Lower leg skin (tissue), 3 donors: ENCODE measurements around the gene CTDSPL.

Source experiments
- CTCF ChIP-seq, 3 donors: fragments of 450-650 bp; IDR thresholded peaks; one replicate each; pipeline ENCODE4 v1.5.1; 2016; ENCODE audit warnings: antibody characterized with exemption in 3 of 3, mild to moderate bottlenecking in 3 of 3, moderate library complexity in 2 of 3
- POLR2A ChIP-seq, 2 donors: fragments of 450-650 bp; IDR thresholded peaks; one replicate each; pipeline ENCODE4 v1.6.1; 2016 to 2017; ENCODE audit warnings: antibody characterized with exemption in 2 of 2, mild to moderate bottlenecking in 1 of 2, moderate library complexity in 1 of 2

GRCh38 chr3:38020342-38020726 is 158.7 kb downstream of the CTDSPL start:
- TF ChIP-seq CTCF (IDR thresholded peaks at IDR 0.05) (no peak), POLR2A (IDR thresholded peaks at IDR 0.05) (no peak)
